Tibial artery (tissue), 4 donors: ENCODE data around the gene AADACL3.
A peak's percentile ranks its signal among the peaks of the same experiment; 100 is the strongest.

Experiments
- DNase-seq, 2 donors: peaks; one replicate each; pipeline ENCODE4 v3.0.0-alpha.2; 2019
- H3K27ac ChIP-seq, 2 donors: fragments of 200-600 bp; sonication (generic) in 1 of 2; 1 replicate in 1 of 2; 2 replicates in 1 of 2; pipeline ENCODE4 v1.5.1; 2018 to 2019; ENCODE audit warnings: mild to moderate bottlenecking in 1 of 2
- H3K27me3 ChIP-seq, 2 donors: fragments of 200-600 bp; sonication (generic) in 1 of 2; one replicate each; pipeline versions ENCODE4 v1.5.1 to v1.6.0; 2016 to 2019
- H3K36me3 ChIP-seq, 3 donors: fragments of 200-600 bp; sonication (generic) in 2 of 3; one replicate each; pipeline ENCODE4 v1.5.1; 2016 to 2019; ENCODE audit warnings: mild to moderate bottlenecking in 2 of 3
- H3K4me1 ChIP-seq, 4 donors: fragments of 200-600 bp; sonication (generic) in 2 of 4; 1 replicate in 3 of 4; 2 replicates in 1 of 4; pipeline ENCODE4 v1.5.1; 2016 to 2019
- H3K4me3 ChIP-seq, 2 donors: fragments of 200-600 bp; sonication (generic) in 1 of 2; 1 replicate in 1 of 2; 2 replicates in 1 of 2; pipeline ENCODE4 v1.5.1; 2018 to 2019; ENCODE audit warnings: mild to moderate bottlenecking in 2 of 2
- H3K9me3 ChIP-seq, 3 donors: fragments of 200-600 bp; sonication (generic) in 1 of 3; one replicate each; pipeline ENCODE4 v1.5.1; 2016 to 2019
- CTCF ChIP-seq, 2 experiments: fragments of 200-600 bp in 1 of 2; fragments of 450-650 bp in 1 of 2; IDR thresholded peaks; one replicate each; pipeline ENCODE4 v1.5.1; 2017 to 2019; ENCODE audit warnings: antibody characterized with exemption in 2 of 2, mild to moderate bottlenecking in 1 of 2, moderate library complexity in 1 of 2
- intact Hi-C: fragments of 100-400 bp; cut with DNase I; formaldehyde crosslinking; loops from one replicate; pipeline ENCODE4 v1.15.0; 2023; ENCODE audit warnings: low total_unique reads

The AADACL3 gene

GRCh38 chr1:12678350-12678749, 37.6 kb upstream of the AADACL3 start:
- Histone ChIP-seq H3K9me3 (no peaks in the 10 kb centered on the region), H3K27me3 (peaks cover 0 to 4% of the 10 kb centered on the region in 2 donors), H3K36me3 (no peaks in the 10 kb centered on the region), H3K4me1 (peaks cover 0 to 24% (median 12%) of the 10 kb centered on the region in 4 donors), H3K4me3 (no peak overlapping the region), H3K27ac (peak overlapping the region; percentile 23 to 63)
- no peak for DNase-seq
- intact Hi-C loops: no loop called here
- no peak for TF ChIP-seq CTCF (IDR thresholded peaks at IDR 0.05)

GRCh38 chr1:12678820-12679219, 37.1 kb upstream of the AADACL3 start:
- H3K27me3 ChIP-seq: peaks cover 0 to 8% of the 10 kb centered on the region in 2 donors
- no peak overlapping the region for H3K4me3 ChIP-seq
- TF ChIP-seq CTCF (IDR thresholded peaks at IDR 0.05): no peak
- no peaks in the 10 kb centered on the region for H3K36me3 ChIP-seq
- peak overlapping the region in 1 of 2 donors; percentile 63 for H3K27ac ChIP-seq
- no peaks in the 10 kb centered on the region for H3K9me3 ChIP-seq
- intact Hi-C loops: no loop called here
- H3K4me1 ChIP-seq: peaks cover 0 to 24% (median 12%) of the 10 kb centered on the region in 4 donors
- no peak for DNase-seq

- no peak overlapping the region for H3K27ac ChIP-seq
- TF ChIP-seq CTCF (IDR thresholded peaks at IDR 0.05): no peak
- no peaks in the 10 kb centered on the region for H3K36me3 ChIP-seq
- H3K27me3 ChIP-seq: no peaks in the 10 kb centered on the region
- no peaks in the 10 kb centered on the region for H3K4me1 ChIP-seq
- intact Hi-C loops: no loop called here
- no peaks in the 10 kb centered on the region for H3K9me3 ChIP-seq
- H3K4me3 ChIP-seq: no peak overlapping the region
- no peak for DNase-seq
These were observed 25.8 kb upstream of the AADACL3 start for GRCh38 chr1:12690156-12690555.

DNA sequence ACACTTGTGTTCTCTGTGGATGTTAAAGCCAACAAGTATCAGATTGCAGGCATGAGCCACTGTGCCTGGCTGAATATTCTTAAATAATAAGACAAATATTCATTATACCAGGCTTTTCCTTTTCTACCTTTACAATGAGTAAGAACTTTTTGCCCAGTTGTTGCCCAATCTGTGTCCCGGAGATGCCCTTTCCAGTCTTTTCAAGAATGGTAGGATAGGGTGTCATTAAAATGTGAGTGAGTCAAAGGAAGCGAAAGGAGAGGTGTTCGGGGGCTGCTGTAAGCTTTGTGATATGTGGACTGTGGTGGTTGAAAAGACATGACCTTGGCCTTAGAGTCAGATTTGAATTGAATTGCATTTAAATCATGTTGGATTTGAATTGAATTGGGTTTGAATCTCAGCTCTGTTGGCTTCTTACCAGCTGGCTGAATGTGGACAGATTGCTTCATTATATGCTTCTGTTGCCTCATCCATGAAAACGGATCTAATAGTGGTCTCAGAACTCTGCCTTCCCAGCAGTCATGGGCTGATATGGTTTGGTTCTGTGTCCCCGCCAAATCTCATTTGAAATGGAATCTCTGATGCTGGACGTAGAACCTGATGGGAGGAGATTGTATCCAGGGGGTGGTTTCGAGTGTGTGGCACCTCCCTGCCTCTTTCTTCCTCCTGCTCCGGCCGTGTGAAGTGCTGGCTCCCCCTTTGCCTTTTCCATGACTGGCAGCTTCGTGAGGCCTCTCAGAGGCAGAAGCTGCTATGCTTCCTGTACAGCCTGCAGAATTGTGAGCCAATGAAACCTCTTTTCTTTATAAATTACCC, 22.7 kb upstream of the AADACL3 start:
- no peak for DNase-seq
- no peak for TF ChIP-seq CTCF (IDR thresholded peaks at IDR 0.05)
- intact Hi-C loops: no loop called here
- H3K4me3 ChIP-seq: no peak overlapping the region
- H3K27me3 ChIP-seq: no peaks in the 10 kb centered on the region
- H3K9me3 ChIP-seq: no peaks in the 10 kb centered on the region
- no peak overlapping the region for H3K27ac ChIP-seq
- no peaks in the 10 kb centered on the region for H3K4me1 ChIP-seq
- no peaks in the 10 kb centered on the region for H3K36me3 ChIP-seq

DNA sequence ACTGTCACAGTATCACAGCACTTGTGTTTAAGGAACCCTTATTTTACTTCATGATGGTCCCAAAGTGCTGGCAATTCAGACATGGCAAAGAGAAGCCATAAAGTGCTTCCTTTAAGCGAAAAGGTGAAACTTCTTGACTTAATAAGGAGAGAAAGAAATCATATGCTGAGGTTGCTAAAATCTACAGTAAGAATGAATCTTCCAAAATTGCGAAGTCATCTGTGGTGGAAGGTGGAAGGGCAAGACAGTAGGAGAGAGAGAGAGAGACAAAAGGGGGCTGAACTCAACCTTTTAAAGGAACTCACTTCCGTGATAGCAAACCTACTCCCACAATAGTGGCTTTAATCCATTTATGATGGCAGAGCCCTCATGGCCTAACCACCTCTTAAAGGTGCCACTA, 19.3 kb upstream of the AADACL3 start:
- intact Hi-C loops: no loop called here
- no peak for DNase-seq
- Histone ChIP-seq H3K36me3 (no peaks in the 10 kb centered on the region), H3K4me1 (no peaks in the 10 kb centered on the region), H3K9me3 (peaks cover 0 to 3% (median 0%) of the 10 kb centered on the region in 3 donors), H3K4me3 (no peak overlapping the region), H3K27me3 (no peaks in the 10 kb centered on the region), H3K27ac (no peak overlapping the region)
- TF ChIP-seq CTCF (IDR thresholded peaks at IDR 0.05): no peak
